Breast epithelium (tissue), 4 donors: ENCODE results near the gene DDR2. TPM values are rescaled to one million over a fixed set of nuclear protein-coding genes. Genes with fewer than 3 reads are reported as not detected.

Experiments
- DNase-seq, 2 donors: peaks; one replicate each; pipeline ENCODE4 v3.0.0-alpha.2; 2019; ENCODE audit warnings: low spot score in 2 of 2
- H3K27ac ChIP-seq, 2 donors: fragments of 200-600 bp; sonication (generic) in 1 of 2; one replicate each; pipeline ENCODE4 v1.5.1; 2016 to 2019; ENCODE audit warnings: mild to moderate bottlenecking in 1 of 2
- H3K27me3 ChIP-seq, 2 donors: fragments of 200-600 bp; sonication (generic) in 1 of 2; one replicate each; pipeline versions ENCODE4 v1.5.1 to v1.6.0; 2017 to 2019; ENCODE audit warnings: control low read depth in 1 of 2, mild to moderate bottlenecking in 1 of 2
- H3K36me3 ChIP-seq: fragments of 200-600 bp; one replicate; pipeline ENCODE4 v1.5.1; 2019
- H3K4me1 ChIP-seq, 2 donors: fragments of 200-600 bp; sonication (generic); one replicate each; pipeline ENCODE4 v1.5.1; 2016 to 2019; ENCODE audit warnings: control low read depth in 1 of 2
- H3K4me3 ChIP-seq, 3 donors: fragments of 200-600 bp; sonication (generic); 1 replicate in 2 of 3; 2 replicates in 1 of 3; pipeline ENCODE4 v1.5.1; 2016 to 2019; ENCODE audit warnings: mild to moderate bottlenecking in 3 of 3, moderate library complexity in 2 of 3
- H3K9me3 ChIP-seq, 2 donors: fragments of 200-600 bp; sonication (generic) in 1 of 2; one replicate each; pipeline ENCODE4 v1.5.1; 2016 to 2019; ENCODE audit warnings: control low read depth in 1 of 2
- CTCF ChIP-seq, 3 donors: fragments of 450-650 bp; IDR thresholded peaks; one replicate each; pipeline ENCODE4 v1.5.1; 2016 to 2017; ENCODE audit warnings: antibody characterized with exemption in 3 of 3, mild to moderate bottlenecking in 3 of 3, moderate library complexity in 3 of 3
- POLR2A ChIP-seq: fragments of 450-650 bp; IDR thresholded peaks from one replicate; pipeline ENCODE4 v1.6.1; 2016; ENCODE audit warnings: antibody characterized with exemption, mild to moderate bottlenecking, moderate library complexity
- POLR2AphosphoS5 ChIP-seq, 3 donors: sonication (generic); formaldehyde crosslinking; IDR thresholded peaks; one replicate each; pipeline ENCODE4 v1.6.1; 2017; ENCODE audit warnings: antibody characterized with exemption in 3 of 3
- intact Hi-C: fragments of 100-400 bp; cut with DNase I; formaldehyde crosslinking; loops from one replicate; pipeline ENCODE4 v1.15.1; 2023; ENCODE audit warnings: low total_unique reads
- total RNA-seq, 3 donors: library from RNA; depleted of rRNA; stranded (reverse); fragments of >200 nt; gene quantifications; one replicate each; pipeline ENCODE4 v1.1.0, GENCODE V29; 2016

Gene DDR2
- total RNA-seq, 3 donors from 2014 or later = 41.9 to 238 (median 47.2) TPM

GRCh38 chr1:162625679-162626078 lies 6.6 kb upstream of the DDR2 start:
- Histone ChIP-seq H3K9me3 (no peaks in the 10 kb centered on the region), H3K4me3 (no peak overlapping the region), H3K27ac (no peak overlapping the region), H3K27me3 (no peaks in the 10 kb centered on the region), H3K36me3 (no peaks in the 10 kb centered on the region), H3K4me1 (no peaks in the 10 kb centered on the region)
- no peak for DNase-seq
- TF ChIP-seq CTCF (IDR thresholded peaks at IDR 0.05) (no peak), POLR2AphosphoS5 (IDR thresholded peaks at IDR 0.05) (no peak)
- intact Hi-C loops = loop anchor here (5.0 kb wide), 1 partner anchor 227 kb away; no protein-coding TSS in a partner anchor

- Histone ChIP-seq H3K27me3 (no peaks in the 10 kb centered on the region), H3K36me3 (no peaks in the 10 kb centered on the region), H3K4me1 (no peaks in the 10 kb centered on the region), H3K27ac (peak overlapping the region; percentile 29 to 57), H3K9me3 (no peaks in the 10 kb centered on the region), H3K4me3 (peak overlapping the region in 2 of 3 donors; percentile 20 to 34)
- intact Hi-C loops = loop anchor here (5.0 kb wide), 1 partner anchor 226 kb away; no protein-coding TSS in a partner anchor
- TF ChIP-seq POLR2AphosphoS5 (IDR thresholded peaks at IDR 0.05) = no peak
- TF ChIP-seq CTCF (IDR thresholded peaks at IDR 0.05) = no peak
- TF ChIP-seq POLR2A = no peak
- DNase-seq = no peak
Measured at GRCh38 chr1:162626094-162626493, 6.2 kb upstream of the DDR2 start.

- intact Hi-C loops = loop anchor here (5.0 kb wide), 1 partner anchor 226 kb away; no protein-coding TSS in a partner anchor
- no peaks in the 10 kb centered on the region for H3K36me3 ChIP-seq
- peak overlapping the region; percentile 16 to 29 for H3K27ac ChIP-seq
- DNase-seq = no peak
- peak overlapping the region; percentile 20 to 34 (median 22) for H3K4me3 ChIP-seq
- TF ChIP-seq CTCF (IDR thresholded peaks at IDR 0.05) = no peak
- no peak for TF ChIP-seq POLR2AphosphoS5 (IDR thresholded peaks at IDR 0.05)
- no peak for TF ChIP-seq POLR2A
- H3K9me3 ChIP-seq = no peaks in the 10 kb centered on the region
- H3K27me3 ChIP-seq = no peaks in the 10 kb centered on the region
- no peaks in the 10 kb centered on the region for H3K4me1 ChIP-seq
Measured at GRCh38 chr1:162626761-162627160, 5.5 kb upstream of the DDR2 start.

GRCh38 chr1:162627662-162628296 lies 4.5 kb upstream of the DDR2 start:
- no peak overlapping the region for H3K27ac ChIP-seq
- TF ChIP-seq POLR2AphosphoS5 (IDR thresholded peaks at IDR 0.05) = no peak
- TF ChIP-seq CTCF (IDR thresholded peaks at IDR 0.05) = peak in 2 of 3 donors; percentile 20 to 27
- no peak for DNase-seq
- H3K4me3 ChIP-seq = no peak overlapping the region
- no peaks in the 10 kb centered on the region for H3K4me1 ChIP-seq
- intact Hi-C loops = loop anchor here (5.0 kb wide), 1 partner anchor 225 kb away; no protein-coding TSS in a partner anchor
- H3K27me3 ChIP-seq = no peaks in the 10 kb centered on the region
- no peaks in the 10 kb centered on the region for H3K36me3 ChIP-seq
- H3K9me3 ChIP-seq = no peaks in the 10 kb centered on the region

GRCh38 chr1:162629077-162629627 lies 3.1 kb upstream of the DDR2 start:
- Histone ChIP-seq H3K36me3 (no peaks in the 10 kb centered on the region), H3K4me1 (no peaks in the 10 kb centered on the region), H3K27ac (no peak overlapping the region), H3K27me3 (no peaks in the 10 kb centered on the region), H3K9me3 (no peaks in the 10 kb centered on the region), H3K4me3 (no peak overlapping the region)
- intact Hi-C loops = loop anchor here (5.0 kb wide), 1 partner anchor 223 kb away; no protein-coding TSS in a partner anchor
- DNase-seq = no peak
- TF ChIP-seq POLR2A (no peak), POLR2AphosphoS5 (IDR thresholded peaks at IDR 0.05) (no peak), CTCF (IDR thresholded peaks at IDR 0.05) (no peak)
